DMS 273 treated with DMSO at 0.1 percent for 48 hours (cell line): ENCODE measurements around the gene ABL1.
"Not testable (repeated sequence)": the region's sequence is repeated elsewhere in the genome, so short reads cannot be mapped to it uniquely, and the experiment has no call there.

Experiments
- DNase-seq: peaks from one replicate; lab custom pipeline; 2025; lab: John Stamatoyannopoulos, UW

ABL1 gene

DNA sequence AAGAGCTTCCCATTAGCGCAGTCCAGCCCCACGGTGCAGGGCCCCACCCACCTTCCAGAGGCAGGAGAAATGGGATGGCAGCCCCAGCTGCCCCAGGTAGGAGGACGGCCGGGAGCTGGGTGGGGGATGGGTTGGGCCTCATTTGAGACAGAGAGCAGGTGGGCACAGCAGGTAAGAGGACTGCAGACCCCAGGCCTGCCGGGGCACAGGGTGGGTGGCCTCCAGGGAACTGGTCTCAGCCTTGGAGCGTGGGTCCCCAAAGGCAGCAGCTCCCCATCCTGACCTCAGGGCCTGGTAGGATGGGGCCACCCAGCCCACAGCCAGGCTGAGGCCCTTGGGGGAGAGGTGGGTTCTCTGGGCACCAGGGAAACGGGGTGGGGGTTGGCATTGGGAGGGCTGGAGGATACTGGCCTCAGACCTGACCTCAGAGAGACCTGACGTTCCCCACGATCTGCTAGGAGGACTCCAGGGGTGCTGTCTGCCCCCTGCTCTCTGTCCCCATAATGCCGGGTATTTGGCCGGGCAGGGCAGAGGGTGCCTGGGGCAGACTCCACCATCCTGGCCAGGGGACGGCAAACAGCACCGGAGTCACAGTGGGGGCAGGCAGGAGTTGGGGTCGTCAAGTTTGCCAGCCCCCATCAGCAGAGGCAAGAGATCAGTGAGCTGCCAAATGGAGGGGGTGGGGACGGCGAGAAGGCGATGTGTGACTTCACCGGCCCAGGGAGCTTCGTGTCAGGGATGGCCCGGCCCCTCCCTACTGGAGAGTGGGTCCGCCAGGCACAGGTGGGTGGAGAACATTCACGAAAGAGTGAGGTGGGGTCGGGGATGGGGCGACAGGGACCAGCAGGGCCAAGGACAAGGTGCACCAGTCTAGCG is 68.4 kb downstream of the ABL1 start:
- no peak for DNase-seq

- no peak for DNase-seq
Observed at GRCh38 chr9:130904070-130905044, 69.3 kb downstream of the ABL1 start.

GRCh38 chr9:130905125-130905901 is 70.3 kb downstream of the ABL1 start:
- no peak for DNase-seq

DNA sequence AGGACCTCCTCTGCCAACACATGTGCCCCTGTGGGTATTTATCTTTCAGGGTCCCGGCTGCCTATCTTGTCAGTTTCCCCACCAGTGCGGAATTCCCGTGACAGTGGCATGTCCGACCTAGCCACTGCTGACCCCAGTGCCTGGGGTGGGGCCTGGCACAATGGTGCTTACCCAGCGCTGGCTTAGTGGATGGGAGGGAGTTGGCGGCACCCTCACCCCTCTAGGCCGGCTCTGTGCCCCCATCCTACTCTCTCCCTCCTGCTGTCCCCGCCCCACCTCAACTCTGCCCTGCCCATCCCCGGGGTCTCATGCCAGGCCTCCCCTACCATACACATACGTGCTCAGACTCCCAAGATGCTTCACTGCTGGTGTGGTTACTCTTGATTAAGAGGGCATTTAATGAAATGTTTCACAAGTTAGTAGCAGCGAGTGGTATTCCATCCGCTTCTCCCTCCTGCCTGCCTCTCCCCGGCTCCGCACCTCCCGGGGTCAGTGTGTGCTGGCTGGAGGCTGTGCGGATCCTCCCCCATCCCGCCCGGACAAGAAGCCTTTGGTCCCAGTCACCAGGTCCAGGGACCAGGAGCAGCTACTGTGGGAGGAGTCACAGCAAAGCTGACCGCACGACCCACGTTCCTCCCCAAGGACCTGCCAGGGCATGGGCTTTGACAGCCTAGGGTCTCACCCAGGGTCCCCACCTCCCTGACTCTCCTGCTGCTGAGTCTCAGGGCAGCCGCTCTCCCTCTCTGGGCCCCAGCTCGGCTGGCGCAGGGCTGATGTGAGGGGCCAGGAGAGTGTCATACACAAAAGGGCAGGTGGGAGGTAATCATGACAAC is 71.1 kb downstream of the ABL1 start:
- no peak for DNase-seq

DNA sequence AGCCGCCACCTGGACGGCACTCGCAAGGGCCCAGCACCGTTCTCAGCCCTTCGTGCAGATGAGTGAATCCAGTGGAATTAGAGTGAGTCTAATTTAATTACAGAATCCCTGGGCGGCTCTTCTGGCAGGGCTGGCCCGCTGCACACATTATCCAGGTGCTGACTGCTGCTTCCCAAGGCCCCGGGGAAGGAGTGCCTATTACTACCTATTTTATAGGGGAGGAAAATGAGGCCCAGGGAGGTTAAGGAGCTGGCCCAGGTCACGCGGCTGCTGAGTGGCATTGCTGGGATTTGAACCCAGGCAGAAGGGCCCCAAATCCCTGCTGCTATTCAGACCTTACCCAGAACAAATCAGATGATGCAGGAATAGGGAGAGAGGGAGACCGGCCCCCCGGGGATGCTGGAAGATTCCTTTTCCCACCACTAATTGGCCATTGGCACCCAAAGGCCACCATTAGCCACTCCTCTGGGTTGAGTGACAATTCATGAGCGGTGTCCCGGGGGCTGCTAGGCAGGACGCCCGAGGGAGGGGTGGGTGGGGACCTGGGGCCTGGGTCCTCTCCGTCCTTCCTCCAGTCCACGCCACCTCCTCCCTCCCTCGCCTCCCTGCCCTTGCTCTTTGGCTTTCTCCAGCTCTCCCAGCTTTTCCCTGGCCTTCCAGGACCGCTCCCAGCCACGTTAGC is 71.8 kb downstream of the ABL1 start:
- no peak for DNase-seq

GRCh38 chr9:130908146-130908877 is 73.3 kb downstream of the ABL1 start:
- no peak for DNase-seq

DNA sequence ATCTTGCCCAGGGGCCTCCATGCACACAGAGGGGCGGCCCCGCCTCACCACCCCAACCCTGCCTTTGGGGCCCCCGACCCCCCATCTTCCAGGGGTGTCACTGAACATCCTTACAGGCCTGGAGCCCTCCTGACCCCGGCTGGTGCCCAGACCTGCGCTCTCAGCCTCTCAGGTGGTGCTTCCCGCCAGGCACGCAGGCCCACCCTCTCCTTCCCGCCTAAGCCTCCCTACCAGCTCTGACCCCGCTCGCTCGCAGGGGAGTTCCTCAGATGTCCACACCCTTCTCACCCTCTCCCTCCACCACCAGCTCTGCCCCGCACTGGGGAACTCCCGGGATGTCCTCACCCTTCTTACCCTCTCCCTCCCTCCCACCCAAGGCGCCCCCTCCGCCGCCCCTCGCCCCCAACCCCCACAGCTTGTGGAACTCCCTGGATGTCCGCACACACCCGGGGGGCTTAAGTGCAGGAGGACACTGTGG is 73.9 kb downstream of the ABL1 start:
- DNase-seq, result no peak

- not testable (repeated sequence) for DNase-seq
Observed at GRCh38 chr9:130910041-130910440, 75.0 kb downstream of the ABL1 start.

- not testable (repeated sequence) for DNase-seq
Observed at GRCh38 chr9:130910670-130911069, 75.6 kb downstream of the ABL1 start.

DNA sequence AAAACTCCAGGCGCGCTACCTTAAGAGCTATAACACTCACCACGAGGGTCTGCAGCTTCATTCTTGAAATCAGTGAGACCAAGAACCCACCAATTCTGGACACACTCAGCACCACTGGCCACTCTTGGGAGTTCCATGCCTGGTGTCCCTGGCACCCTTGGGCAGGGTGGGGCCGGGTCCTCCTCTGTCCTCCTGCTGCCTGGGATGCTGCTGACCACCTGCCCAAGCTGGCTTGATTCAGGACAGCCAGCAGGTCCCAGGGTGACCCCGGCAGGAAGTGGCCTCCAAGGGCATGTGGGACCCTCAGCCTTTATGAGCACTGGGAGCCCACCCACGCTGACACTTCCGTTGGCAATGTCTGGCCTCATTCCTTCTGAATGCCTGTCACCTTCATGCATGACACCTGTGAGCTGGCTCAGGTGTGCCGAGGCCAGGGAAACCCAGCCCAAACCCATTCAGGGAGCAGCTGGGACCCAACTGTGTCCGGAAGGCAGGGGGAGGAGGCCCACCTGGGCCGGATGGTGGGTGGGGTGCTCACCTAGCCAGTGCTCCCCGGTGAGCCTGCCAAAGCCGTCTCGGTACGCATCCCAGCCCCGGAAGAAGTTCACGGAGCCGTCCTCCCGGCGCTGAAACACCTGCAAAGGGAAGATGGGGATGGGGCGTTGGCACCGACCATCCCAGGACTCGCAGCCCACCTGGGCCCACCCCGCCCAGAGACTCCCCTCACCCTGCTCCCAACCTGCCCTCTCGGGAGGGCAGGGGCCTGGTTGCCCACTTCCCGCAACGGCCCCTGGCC is 76.4 kb downstream of the ABL1 start:
- DNase-seq, result no peak

- DNase-seq, result peak; percentile 6
Observed at GRCh38 chr9:130912932-130913598, 78.0 kb downstream of the ABL1 start.

GRCh38 chr9:130913599-130914416 is 78.8 kb downstream of the ABL1 start:
- no peak for DNase-seq

DNA sequence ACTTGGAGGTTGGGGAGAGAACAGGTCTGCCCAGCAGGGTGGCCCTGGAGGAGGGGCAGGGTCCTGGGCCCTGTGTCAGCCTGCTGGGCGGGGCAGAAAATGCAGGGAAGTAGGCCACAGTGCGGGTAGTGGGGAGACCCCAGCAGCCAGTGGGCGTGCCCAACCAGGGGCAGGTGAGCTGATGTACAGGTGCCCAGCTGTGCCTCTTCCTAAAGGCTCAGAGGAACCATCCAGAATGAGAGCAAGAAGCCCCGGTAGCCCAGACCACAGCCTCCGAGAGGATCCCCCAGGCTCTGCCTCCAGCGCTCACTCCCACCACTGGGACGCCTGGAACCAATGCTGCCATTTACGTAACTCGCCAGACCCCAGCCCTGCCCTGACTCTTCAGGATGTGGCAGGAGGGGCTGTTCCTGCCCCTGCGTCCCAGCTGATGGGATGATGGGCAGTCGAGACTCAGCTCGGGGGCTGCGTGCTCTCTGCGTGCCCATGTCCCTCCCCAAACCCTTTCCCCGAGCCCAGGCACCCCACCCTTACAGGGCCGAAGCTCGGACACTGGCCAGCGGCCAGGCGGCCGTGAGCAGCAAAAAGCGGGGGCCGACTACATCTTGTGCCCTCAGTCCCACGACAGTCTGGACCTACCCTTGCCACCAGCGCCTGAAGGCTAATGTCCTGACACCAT is 79.5 kb downstream of the ABL1 start:
- no peak for DNase-seq

DNA sequence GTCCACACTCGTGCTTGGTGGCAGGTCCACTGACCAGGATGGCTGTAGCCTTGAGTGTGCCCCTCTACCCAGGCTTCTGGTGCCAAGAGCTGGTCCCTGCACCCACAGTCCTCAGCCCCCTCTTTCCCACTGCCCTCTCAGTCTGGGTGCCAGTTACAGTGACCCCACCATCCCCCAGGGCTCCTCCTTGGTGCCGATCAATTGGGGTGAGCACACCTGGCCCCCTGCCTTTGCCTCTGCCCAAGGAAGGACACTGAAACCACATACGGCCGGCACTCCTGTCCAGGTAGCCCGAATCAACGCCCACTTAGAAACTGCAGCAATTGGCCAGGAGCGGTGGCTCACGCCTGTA is 80.0 kb downstream of the ABL1 start:
- DNase-seq, result no peak

DNA sequence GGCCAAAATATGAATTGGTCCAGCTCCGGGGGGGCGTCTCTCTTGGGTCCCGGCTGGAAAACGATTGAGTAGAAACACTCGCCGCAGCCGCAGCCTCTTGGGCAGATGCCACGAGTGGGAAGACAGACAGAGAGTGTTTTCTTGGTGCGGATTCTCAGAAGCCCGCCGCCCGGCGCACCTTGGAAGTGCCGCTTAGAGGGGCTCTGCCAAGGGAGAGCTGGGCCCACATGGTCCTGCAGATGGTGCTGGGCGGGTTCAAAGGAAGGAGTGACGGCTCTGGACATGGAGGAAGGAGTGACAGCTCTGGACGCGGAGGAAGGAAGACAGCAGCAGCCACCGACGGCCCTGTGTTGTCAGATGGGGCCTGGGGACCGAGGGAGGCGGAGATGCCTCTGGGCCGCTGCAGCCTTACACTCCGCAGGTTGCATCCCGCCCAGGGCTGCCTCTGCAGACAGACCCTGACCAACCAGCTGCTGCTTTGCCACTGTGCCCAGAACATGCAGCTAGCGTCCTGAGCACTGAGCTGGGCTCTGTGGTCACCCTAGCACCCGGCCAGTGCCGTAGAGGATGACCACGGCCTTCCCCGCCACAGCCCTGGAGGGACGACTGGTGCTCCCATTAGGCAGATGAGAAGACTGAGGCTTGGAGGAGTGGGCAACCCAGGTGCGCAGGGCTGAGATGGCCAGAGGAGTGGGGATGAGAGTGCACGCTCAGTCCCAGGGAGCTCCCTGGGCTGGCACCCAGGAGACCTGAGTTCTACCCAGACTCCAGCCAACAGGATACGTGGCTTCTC is 82.3 kb downstream of the ABL1 start:
- no peak for DNase-seq
